NCI-H1092 treated with DMSO at 0.1 percent for 48 hours (cell line): ENCODE measurements around the gene AGO1.
"Not testable (repeated sequence)": the region's sequence is repeated elsewhere in the genome, so short reads cannot be mapped to it uniquely, and the experiment has no call there.

ENCODE experiments used
- DNase-seq: peaks from one replicate; lab custom pipeline; 2025; lab: John Stamatoyannopoulos, UW

The AGO1 gene

GRCh38 chr1:35972631-35973030 lies 89.6 kb downstream of the AGO1 start:
- DNase-seq, result not testable (repeated sequence)

GRCh38 chr1:35980090-35980489 lies 97.1 kb downstream of the AGO1 start:
- no peak for DNase-seq
